ENCODE measurements around the gene TNFRSF4. TPM values are rescaled to one million over a fixed set of nuclear protein-coding genes. Genes with fewer than 3 reads are reported as not detected.

TNFRSF4 gene
- total and polyA plus RNA-seq, 2 donors (not counting 1 experiment from before 2014, with no cell fraction given), result 0.05 to 0.17 TPM

DNA sequence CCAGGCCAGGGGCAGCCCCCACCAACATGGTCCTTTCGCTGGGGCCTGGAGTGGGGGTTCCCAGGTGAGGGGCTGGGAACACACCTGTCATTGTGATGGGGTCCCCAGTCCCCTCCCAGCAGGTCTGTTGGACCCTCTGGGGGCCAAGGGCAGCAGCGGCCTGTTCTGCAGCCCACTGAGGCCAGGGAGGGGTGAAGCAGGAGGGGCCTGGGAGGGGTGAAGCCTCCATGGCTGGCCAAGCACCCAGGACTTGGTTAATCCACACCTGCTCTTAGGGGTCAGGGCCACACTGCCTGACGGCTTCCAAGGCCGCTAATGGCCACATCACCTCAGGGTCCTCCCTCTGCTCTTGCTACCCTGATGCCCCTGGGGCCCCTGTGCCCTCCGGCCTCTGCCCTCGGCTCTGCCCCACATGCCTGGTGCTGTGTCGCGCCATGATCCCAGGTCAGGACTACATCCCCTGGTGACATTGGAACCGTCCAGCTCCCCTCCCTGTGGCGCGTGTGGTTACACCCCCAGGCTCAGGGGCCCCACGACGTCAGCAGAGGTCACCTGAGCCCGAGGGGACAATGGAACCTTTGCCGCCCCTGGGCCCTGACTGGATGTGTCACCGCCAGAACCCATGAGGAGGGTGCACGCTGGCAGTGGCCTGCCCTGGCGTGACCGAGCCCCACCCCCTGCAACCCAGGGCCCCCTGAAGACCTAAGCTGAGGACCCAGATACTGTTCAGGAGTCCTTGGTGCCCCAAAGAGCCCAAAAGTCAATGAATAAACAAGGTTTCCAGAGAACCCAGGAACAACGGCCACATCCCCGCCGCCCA, 14.6 kb downstream of the TNFRSF4 start:
- no peak for DNase-seq (ENCODE audit: low read depth in 2 of 2)
- H3K4me1 ChIP-seq (ENCODE audit: control insufficient read depth, extremely low read depth, insufficient read depth, low read length), result no peaks in the 10 kb centered on the region
- TF ChIP-seq, protein P1, sequence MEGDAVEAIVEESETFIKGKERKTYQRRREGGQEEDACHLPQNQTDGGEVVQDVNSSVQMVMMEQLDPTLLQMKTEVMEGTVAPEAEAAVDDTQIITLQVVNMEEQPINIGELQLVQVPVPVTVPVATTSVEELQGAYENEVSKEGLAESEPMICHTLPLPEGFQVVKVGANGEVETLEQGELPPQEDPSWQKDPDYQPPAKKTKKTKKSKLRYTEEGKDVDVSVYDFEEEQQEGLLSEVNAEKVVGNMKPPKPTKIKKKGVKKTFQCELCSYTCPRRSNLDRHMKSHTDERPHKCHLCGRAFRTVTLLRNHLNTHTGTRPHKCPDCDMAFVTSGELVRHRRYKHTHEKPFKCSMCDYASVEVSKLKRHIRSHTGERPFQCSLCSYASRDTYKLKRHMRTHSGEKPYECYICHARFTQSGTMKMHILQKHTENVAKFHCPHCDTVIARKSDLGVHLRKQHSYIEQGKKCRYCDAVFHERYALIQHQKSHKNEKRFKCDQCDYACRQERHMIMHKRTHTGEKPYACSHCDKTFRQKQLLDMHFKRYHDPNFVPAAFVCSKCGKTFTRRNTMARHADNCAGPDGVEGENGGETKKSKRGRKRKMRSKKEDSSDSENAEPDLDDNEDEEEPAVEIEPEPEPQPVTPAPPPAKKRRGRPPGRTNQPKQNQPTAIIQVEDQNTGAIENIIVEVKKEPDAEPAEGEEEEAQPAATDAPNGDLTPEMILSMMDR (conservative IDR thresholded peaks at IDR 0.05 in 1 of 2, IDR thresholded peaks at IDR 0.05 in 1 of 2; ENCODE audit: low read depth in 1 of 2, low read length in 2 of 2), result no peak
- no peak for TF ChIP-seq EZH2 (IDR thresholded peaks at IDR 0.05; ENCODE audit: low read length, missing control alignments)

DNA sequence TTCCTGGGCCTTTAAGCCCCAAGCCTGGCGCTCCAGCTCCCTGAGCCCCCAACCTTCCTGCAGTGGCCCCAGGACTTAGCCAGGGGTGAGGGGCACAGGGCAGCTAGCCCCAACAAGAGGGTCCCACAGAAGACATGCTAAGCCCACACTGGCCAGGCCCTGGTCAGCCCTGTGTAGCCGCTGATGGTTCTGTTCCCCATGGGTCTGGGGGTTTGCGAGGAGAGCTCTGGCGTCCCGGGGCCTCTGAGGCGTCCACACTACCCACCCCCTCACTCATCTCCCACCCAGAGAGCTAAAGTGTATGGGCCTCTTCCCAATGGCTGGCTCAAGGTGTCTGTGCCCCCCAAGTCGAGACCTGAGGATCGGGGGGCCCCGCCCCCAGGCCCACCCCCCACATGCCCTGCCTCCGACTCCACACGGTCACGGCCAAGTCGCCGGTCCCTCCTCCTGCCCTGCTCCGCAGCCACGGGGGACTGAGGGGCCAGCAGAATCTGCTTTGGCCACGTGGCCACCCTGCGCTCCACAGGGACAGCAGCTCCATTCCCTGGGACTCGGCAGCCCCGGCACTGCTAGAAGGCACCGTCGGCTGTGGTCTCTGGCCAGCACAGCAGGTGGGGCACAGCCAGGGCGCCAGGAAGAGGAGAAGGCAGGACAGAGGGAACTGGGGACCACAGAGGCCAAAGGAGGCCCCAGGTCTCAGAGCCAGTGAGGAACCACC, 15.4 kb downstream of the TNFRSF4 start:
- Histone ChIP-seq H3K9ac (ENCODE audit: insufficient read depth, low read length) (no peak overlapping the region), H3K36me3 (ENCODE audit: control insufficient read depth, insufficient read depth, low read length) (no peaks in the 10 kb centered on the region), H3K4me3 (replicated peaks in 1 of 4; ENCODE audit: control extremely low read depth in 1 of 4, insufficient read depth in 1 of 4, low read depth in 3 of 4, low read length in 4 of 4) (no peak overlapping the region), H3K79me2 (ENCODE audit: control insufficient read depth, insufficient read depth, low read length) (no peaks in the 10 kb centered on the region), H3K9me3 (ENCODE audit: control insufficient read depth, insufficient read depth, low read depth, low read length) (no peaks in the 10 kb centered on the region), H3K27ac (ENCODE audit: insufficient read depth, low read length) (no peak overlapping the region), H3K4me1 (ENCODE audit: control insufficient read depth, extremely low read depth, insufficient read depth, low read length) (no peaks in the 10 kb centered on the region), H3K27me3 (ENCODE audit: control insufficient read depth, insufficient read depth, low read length) (no peaks in the 10 kb centered on the region), H2AFZ (ENCODE audit: low read length) (no peak overlapping the region), H4K20me1 (ENCODE audit: control insufficient read depth, extremely low read depth, insufficient read depth, low read length) (no peaks in the 10 kb centered on the region), H3K4me2 (ENCODE audit: extremely low read depth, insufficient read depth, low read length) (no peak overlapping the region)
- no peak for DNase-seq (ENCODE audit: low read depth in 2 of 2)
- TF ChIP-seq, protein P1 (conservative IDR thresholded peaks at IDR 0.05 in 1 of 2, IDR thresholded peaks at IDR 0.05 in 1 of 2; ENCODE audit: low read depth in 1 of 2, low read length in 2 of 2), result no peak
- no peak for TF ChIP-seq EZH2 (IDR thresholded peaks at IDR 0.05; ENCODE audit: low read length, missing control alignments)

More for the DNA sequence above, 14.6 kb downstream of the TNFRSF4 start:
- no peak overlapping the region for H3K9ac ChIP-seq (ENCODE audit: insufficient read depth, low read length)
- no peaks in the 10 kb centered on the region for H4K20me1 ChIP-seq (ENCODE audit: control insufficient read depth, extremely low read depth, insufficient read depth, low read length)
- H3K27ac ChIP-seq (ENCODE audit: insufficient read depth, low read length), result no peak overlapping the region
- H3K36me3 ChIP-seq (ENCODE audit: control insufficient read depth, insufficient read depth, low read length), result no peaks in the 10 kb centered on the region
- no peak overlapping the region for H2AFZ ChIP-seq (ENCODE audit: low read length)
- no peak overlapping the region for H3K4me3 ChIP-seq (replicated peaks in 1 of 4; ENCODE audit: control extremely low read depth in 1 of 4, insufficient read depth in 1 of 4, low read depth in 3 of 4, low read length in 4 of 4)
- H3K79me2 ChIP-seq (ENCODE audit: control insufficient read depth, insufficient read depth, low read length), result no peaks in the 10 kb centered on the region
- no peaks in the 10 kb centered on the region for H3K9me3 ChIP-seq (ENCODE audit: control insufficient read depth, insufficient read depth, low read depth, low read length)
- H3K27me3 ChIP-seq (ENCODE audit: control insufficient read depth, insufficient read depth, low read length), result no peaks in the 10 kb centered on the region
- no peak overlapping the region for H3K4me2 ChIP-seq (ENCODE audit: extremely low read depth, insufficient read depth, low read length)

All from fibroblast of lung (primary cell).